ENCODE data around the gene VSIR.
A peak's percentile ranks its signal among the peaks of the same experiment; 100 is the strongest.

VSIR gene

GRCh38 chr10:71763352-71764127, 9.8 kb downstream of the VSIR start:
- DNase-seq (ENCODE audit: low read depth), result no peak

GRCh38 chr10:71762324-71762723, 11.0 kb downstream of the VSIR start:
- DNase-seq (ENCODE audit: low read depth), result no peak

GRCh38 chr10:71761541-71762113, 11.7 kb downstream of the VSIR start:
- no peak for DNase-seq (ENCODE audit: low read depth)

GRCh38 chr10:71761105-71761511, 12.2 kb downstream of the VSIR start:
- no peak for DNase-seq (ENCODE audit: low read depth)

- DNase-seq (ENCODE audit: low read depth), result no peak
Observed at GRCh38 chr10:71757399-71757922, 15.9 kb downstream of the VSIR start.

- DNase-seq (ENCODE audit: low read depth), result no peak
Observed at GRCh38 chr10:71756311-71757191, 16.8 kb downstream of the VSIR start.

- no peak for DNase-seq (ENCODE audit: low read depth)
Observed at GRCh38 chr10:71755179-71755879, 18.0 kb downstream of the VSIR start.

- DNase-seq (ENCODE audit: low read depth), result no peak
Observed at GRCh38 chr10:71754562-71754961, 18.8 kb downstream of the VSIR start.

- DNase-seq (ENCODE audit: low read depth), result no peak
Observed at GRCh38 chr10:71753960-71754505, 19.3 kb downstream of the VSIR start.

- no peak for DNase-seq (ENCODE audit: low read depth)
Observed at GRCh38 chr10:71753091-71753959, 20.0 kb downstream of the VSIR start.

- no peak for DNase-seq (ENCODE audit: low read depth)
Observed at GRCh38 chr10:71752391-71753090, 20.8 kb downstream of the VSIR start.

- DNase-seq (ENCODE audit: low read depth), result no peak
Observed at GRCh38 chr10:71751515-71752224, 21.6 kb downstream of the VSIR start.

- no peak for DNase-seq (ENCODE audit: low read depth)
Observed at GRCh38 chr10:71750986-71751385, 22.3 kb downstream of the VSIR start.

GRCh38 chr10:71750124-71750841, 23.0 kb downstream of the VSIR start:
- no peak for DNase-seq (ENCODE audit: low read depth)

GRCh38 chr10:71749396-71749795, 23.9 kb downstream of the VSIR start:
- no peak for DNase-seq (ENCODE audit: low read depth)

GRCh38 chr10:71748671-71749191, 24.6 kb downstream of the VSIR start:
- DNase-seq (ENCODE audit: low read depth), result peak; percentile 59

- DNase-seq (ENCODE audit: low read depth), result no peak
Observed at GRCh38 chr10:71747551-71748523, 25.5 kb downstream of the VSIR start.

Data from T follicular helper cell (primary cell).